SK-N-SH treated with all-trans-retinoic acid at 6 μM for 48 hours (cell line): ENCODE results near the gene MEOX1.

Experiments used
- CSDC2 ChIP-seq: fragments of 250-450 bp; sonication (Bioruptor Pico); IDR thresholded peaks from 2 replicates; pipeline ENCODE4 v1.5.0; 2020; ENCODE audit warnings: mild to moderate bottlenecking, moderate library complexity
- GLIS3 ChIP-seq: fragments of 250-450 bp; sonication (Bioruptor Pico); IDR thresholded peaks from 2 replicates; pipeline ENCODE4 v1.5.0; 2020; ENCODE audit warnings: mild to moderate bottlenecking, moderate library complexity
- PATZ1 ChIP-seq: fragments of 250-450 bp; sonication (Bioruptor Pico); IDR thresholded peaks from 2 replicates; pipeline ENCODE4 v1.8.0; 2020; ENCODE audit warnings: mild to moderate bottlenecking, moderate library complexity, borderline replicate concordance
- PPARA ChIP-seq: fragments of 250-450 bp; sonication (Bioruptor Pico); IDR thresholded peaks from 2 replicates; pipeline ENCODE4 v1.5.0; 2020; ENCODE audit warnings: mild to moderate bottlenecking, borderline replicate concordance
- RARB ChIP-seq: fragments of 250-450 bp; sonication (Bioruptor Pico); IDR thresholded peaks from 2 replicates; pipeline ENCODE4 v1.8.0; 2021; ENCODE audit warnings: mild to moderate bottlenecking, moderate library complexity
- SNAI2 ChIP-seq: fragments of 250-450 bp; sonication (Bioruptor Pico); IDR thresholded peaks from 2 replicates; pipeline ENCODE4 v1.5.0; 2020; ENCODE audit warnings: mild to moderate bottlenecking, moderate library complexity
- TCF4 ChIP-seq: fragments of 250-450 bp; sonication (Bioruptor Pico); IDR thresholded peaks from 2 replicates; pipeline ENCODE4 v1.8.0; 2021; ENCODE audit warnings: mild to moderate bottlenecking, moderate library complexity, borderline replicate concordance
- TOX ChIP-seq: fragments of 250-450 bp; sonication (Bioruptor Pico); IDR thresholded peaks from 2 replicates; pipeline ENCODE4 v1.8.0; 2021; ENCODE audit warnings: mild to moderate bottlenecking, moderate library complexity, borderline replicate concordance
- ZFP3 ChIP-seq: fragments of 250-450 bp; sonication (Bioruptor Pico); IDR thresholded peaks from 2 replicates; pipeline ENCODE4 v1.5.0; 2020; ENCODE audit warnings: mild to moderate bottlenecking, moderate library complexity
- ZFP30 ChIP-seq: fragments of 450-650 bp; formaldehyde crosslinking; IDR thresholded peaks from 2 replicates; pipeline ENCODE4 v1.5.0; 2022; ENCODE audit warnings: mild to moderate bottlenecking, moderate library complexity
- TF ChIP-seq, protein P1 (sequence below): fragments of 250-450 bp; sonication (Bioruptor Pico); IDR thresholded peaks from 2 replicates; pipeline ENCODE4 v1.5.1; 2020; ENCODE audit warnings: low read depth, mild to moderate bottlenecking, moderate library complexity

DNA sequence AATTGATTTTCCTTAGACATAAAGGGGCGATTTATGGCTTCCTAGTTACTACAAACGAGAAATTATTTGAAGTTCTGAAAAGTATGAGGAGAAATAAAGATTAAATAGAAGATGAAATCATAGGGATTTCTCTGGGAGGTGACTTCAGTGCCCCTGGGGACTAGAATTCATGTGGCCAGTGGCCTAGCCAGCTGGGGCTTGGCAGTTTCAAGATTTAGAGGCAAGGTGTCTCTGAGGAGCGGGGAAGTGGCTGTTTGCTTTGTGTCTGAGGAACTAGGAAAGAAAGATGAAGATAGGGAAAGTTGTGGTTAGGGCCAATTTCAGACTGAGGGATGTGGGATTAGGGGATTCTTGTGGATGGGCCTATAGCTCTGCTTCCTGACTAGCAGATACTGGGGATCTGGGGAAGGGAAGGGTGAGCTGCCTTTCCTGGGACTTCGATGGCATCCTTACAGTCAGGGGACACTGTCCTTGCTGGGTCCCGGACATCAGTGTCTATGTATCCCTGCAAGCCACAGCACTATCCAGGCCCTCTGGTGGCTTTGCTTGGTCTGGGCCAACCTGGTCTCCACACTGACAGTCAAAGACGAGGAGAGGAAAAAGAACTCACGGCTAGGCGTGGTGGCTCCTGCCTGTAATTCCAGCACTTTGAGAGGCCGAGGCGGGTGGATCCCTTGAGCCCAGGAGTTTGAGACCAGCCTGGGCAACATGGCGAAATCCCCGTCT, 22.4 kb upstream of the MEOX1 start:
- TF ChIP-seq SNAI2 (CRISPR knock-in tag) (no peak), ZFP3 (no peak), PPARA (CRISPR knock-in tag) (no peak), TOX (CRISPR knock-in tag) (no peak), TCF4 (no peak), ZFP30 (CRISPR knock-in tag) (no peak), RARB (no peak), PATZ1 (CRISPR knock-in tag) (no peak), GLIS3 (CRISPR knock-in tag) (no peak), CSDC2 (CRISPR knock-in tag) (no peak)
- TF ChIP-seq, protein P1, sequence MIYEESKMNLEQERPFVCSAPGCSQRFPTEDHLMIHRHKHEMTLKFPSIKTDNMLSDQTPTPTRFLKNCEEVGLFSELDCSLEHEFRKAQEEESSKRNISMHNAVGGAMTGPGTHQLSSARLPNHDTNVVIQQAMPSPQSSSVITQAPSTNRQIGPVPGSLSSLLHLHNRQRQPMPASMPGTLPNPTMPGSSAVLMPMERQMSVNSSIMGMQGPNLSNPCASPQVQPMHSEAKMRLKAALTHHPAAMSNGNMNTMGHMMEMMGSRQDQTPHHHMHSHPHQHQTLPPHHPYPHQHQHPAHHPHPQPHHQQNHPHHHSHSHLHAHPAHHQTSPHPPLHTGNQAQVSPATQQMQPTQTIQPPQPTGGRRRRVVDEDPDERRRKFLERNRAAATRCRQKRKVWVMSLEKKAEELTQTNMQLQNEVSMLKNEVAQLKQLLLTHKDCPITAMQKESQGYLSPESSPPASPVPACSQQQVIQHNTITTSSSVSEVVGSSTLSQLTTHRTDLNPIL (CRISPR knock-in tag), result no peak
